ENCODE data around the gene TAF1.
"Not testable (repeated sequence)": the region's sequence is repeated elsewhere in the genome, so short reads cannot be mapped to it uniquely, and the experiment has no call there.

The TAF1 gene

DNA sequence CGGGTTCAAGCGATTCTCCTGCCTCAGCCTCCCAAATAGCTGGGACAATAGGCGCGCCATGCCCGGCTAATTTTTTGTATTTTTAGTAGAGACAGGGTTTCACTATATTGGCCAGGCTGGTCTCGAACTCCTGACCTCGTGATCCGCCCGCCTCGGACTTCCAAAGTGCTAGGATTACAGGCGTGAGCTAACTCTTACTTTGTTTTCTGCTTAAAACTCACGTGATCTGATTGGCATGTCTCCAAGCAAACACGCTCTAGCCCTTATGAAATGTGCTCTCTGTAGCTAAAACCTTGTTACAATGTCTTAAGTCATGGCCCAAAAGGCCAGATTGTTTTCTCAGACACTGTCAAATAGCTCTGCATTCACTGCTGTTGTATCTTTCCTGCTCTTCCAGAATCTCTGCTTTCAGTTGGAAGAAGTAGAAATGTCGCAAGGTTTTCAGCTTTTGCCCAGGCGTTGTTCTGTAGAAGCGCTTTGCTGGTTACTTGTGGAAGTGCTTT is 127.0 kb downstream of the TAF1 start:
- no peak for DNase-seq (ENCODE audit: extremely low read depth in 1 of 2, low read depth in 1 of 2)

DNA sequence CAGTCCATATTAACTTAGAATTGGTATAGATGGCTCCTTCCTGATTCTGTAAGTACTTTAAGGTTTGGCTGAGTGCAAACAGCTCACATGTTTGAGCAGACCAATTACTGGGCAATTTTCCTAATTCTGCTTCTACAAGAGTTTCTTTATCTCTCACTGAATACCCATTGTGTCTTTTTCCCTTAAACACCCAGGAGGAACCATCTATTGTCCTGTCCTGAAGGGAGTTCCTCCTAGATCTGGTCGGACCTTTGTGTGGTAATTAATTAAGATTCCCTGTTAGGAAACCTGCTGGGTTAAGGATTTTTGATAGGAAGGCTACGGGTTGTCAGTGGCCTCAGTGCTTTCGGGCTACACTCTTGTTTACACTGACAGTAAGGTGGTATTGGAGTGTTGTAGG is 129.8 kb downstream of the TAF1 start:
- not testable (repeated sequence) for DNase-seq (ENCODE audit: extremely low read depth in 1 of 2, low read depth in 1 of 2)

DNA sequence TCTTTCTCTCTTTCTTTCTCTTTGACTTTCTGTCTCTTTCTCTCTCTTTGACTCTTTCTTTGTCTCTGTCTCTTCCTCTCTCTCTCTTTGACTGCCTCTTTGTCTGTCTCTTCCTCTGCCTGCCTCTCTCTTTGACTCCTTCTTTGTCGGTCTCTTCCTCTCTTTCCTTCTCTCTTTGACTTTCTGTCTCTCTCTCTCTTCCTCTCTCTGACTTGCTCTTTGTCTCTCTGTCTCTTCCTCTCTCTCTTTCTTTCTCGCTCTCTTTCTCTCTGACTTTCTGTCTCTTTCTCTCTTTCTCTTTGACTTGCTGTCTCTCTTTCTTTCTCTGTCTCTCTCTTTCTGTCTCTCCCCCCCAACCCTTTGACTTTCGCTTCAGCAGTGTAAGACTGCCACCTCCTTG is 130.3 kb downstream of the TAF1 start:
- DNase-seq (ENCODE audit: extremely low read depth in 1 of 2, low read depth in 1 of 2) = no peak

DNA sequence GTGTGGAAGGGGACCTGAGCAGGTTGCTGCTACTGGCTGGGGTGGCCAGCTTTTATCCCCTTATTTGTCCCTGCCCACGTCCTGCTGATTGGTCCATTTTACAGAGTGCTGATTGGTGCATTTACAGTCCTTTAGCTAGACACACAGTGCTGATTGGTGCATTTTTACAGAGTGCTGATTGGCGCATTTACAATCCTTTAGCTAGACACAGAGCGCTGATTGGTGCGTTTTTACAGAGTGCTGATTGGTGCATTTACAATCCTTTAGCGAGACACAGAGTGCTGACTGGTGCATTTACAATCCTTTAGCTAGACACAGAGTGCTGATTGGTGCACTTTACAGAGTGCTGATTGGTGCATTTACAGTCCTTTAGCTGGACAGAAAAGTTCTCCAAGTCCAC is 135.9 kb downstream of the TAF1 start:
- DNase-seq (ENCODE audit: extremely low read depth in 1 of 2, low read depth in 1 of 2) = not testable (repeated sequence)

DNA sequence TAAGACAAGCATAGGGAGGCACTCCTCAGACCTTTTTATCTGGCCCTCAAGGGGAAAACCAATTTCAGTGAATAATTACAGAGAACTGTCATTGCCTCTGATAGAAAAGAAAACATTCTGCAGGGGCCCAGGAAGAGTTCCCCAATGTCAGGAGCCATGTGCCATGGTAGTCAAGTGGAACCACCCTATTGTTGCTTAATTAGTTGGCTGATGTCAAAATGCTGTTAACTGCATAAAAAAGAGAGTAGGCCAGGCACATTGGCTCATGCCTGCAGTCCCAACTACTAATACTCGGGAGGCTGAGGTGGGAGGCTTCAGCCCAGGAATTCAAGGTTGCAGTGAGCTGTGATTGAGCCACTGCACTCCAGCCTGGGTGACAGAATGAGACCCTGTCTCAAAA is 138.2 kb downstream of the TAF1 start:
- DNase-seq (ENCODE audit: extremely low read depth in 1 of 2, low read depth in 1 of 2) = no peak

DNA sequence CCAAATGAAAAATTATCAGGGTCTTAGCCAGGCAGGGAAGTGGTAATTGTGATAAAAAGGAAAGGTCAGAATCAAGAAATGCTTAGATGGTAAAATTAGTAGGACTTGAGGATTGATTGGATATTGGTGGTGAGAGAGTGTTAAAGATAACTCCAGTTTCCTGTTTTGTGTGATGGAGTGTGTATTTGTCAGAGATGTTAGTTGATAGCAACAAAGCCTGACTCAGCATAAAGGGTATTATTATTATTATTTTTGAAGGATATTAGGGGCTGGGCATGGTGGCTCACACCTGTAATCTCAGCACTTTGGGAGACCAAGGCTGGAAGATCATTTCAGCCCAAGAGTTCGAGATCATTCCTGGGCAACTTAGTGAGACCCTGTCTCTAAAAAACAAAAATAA is 143.1 kb downstream of the TAF1 start:
- DNase-seq (ENCODE audit: extremely low read depth in 1 of 2, low read depth in 1 of 2) = no peak

DNA sequence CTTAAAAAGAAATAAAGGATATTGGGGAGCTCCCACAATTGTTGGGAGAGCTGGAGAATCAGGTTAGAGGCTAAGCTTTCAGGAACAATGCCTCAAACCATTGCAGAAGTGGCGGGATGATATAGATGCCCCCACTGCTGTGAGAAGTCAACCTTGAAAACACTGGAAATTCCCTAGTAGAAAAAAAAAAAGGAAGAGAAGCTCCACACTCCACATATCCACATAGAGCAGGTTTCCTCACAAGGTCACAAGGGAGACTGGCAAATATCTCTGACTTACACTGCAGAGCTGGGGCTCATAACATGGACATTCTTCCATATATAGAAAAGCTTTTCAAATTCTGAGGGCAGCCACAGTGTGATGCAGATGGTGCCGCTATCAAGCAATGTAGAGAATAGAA is 144.0 kb downstream of the TAF1 start:
- no peak for DNase-seq (ENCODE audit: extremely low read depth in 1 of 2, low read depth in 1 of 2)

DNA sequence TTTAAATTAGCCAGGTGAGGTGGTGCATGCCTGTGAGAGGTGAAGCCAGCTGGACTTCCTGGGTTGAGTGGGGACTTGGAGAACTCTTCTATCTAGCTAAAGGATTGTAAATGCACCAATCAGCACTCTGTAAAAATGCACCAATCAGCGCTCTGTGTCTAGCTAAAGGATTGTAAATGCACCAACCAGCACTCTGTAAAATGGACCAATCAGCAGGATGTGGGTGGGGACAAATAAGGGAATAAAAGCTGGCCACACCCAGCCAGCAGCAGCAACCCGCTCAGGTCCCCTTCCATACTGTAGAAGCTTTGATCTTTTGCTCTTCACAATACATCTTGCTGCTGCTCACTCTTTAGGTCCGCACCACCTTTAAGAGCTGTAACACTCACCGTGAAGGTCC is 147.6 kb downstream of the TAF1 start:
- not testable (repeated sequence) for DNase-seq (ENCODE audit: extremely low read depth in 1 of 2, low read depth in 1 of 2)

DNA sequence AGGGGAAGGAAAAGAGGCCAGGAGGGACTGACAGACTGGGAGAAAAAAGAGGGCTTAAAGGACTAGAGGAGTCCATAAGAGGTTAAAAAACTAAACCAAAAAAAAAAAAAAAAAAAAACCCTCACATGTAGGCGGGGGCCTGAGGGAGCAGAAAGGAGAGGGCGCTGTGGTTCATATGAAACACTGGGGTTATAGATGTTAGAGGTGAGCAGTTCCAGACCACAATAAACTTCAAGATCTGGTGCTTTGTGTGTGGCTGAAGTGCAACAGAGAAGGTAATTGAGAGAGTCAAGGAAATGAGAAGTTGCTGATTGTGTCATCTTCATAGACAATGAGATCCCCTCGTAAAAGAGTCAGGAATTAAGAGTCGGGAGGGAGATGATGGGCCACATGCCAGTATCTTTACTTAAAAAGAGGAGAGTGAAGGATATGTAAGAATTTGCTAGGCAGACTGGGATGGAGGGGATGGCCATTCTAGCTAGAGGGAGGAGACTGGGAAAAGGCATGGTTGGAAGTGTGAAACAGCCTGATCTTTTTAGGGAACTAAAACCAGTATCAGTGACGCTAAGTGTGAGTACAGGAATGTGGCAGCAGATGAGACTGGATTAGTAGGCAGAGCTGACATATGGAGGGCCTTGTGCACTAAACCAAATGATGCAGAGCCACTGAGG is 148.3 kb downstream of the TAF1 start:
- no peak for DNase-seq (ENCODE audit: extremely low read depth in 1 of 2, low read depth in 1 of 2)

DNA sequence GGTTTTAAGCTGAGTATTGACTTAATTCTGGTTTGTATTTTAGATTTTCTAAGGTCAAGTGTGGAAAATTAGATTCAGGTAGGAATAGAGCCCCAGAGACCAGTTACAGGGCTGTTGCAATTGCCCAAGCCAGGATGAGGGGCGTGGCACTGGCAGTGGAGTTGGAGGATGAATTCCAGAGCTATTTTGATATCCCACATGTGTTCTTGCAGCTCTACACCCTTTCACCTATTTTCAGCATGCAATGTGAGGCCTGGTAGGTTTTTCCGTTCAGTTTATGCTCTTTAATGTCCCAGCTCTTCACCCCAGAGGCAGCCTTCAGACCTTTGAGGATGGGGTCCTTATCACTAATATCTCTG is 148.9 kb downstream of the TAF1 start:
- DNase-seq (ENCODE audit: extremely low read depth in 1 of 2, low read depth in 1 of 2) = no peak
